ENCODE measurements around the gene ZFAND3. TPM values are rescaled to one million over a fixed set of nuclear protein-coding genes. Genes with fewer than 3 reads are reported as not detected.
"Not testable (repeated sequence)": the region's sequence is repeated elsewhere in the genome, so short reads cannot be mapped to it uniquely, and the experiment has no call there.

Gene ZFAND3
- total and polyA plus RNA-seq, 2 donors (not counting 1 experiment from before 2014, with no cell fraction given), result 21.5 to 40.8 TPM

GRCh38 chr6:37959061-37959460, 139.5 kb downstream of the ZFAND3 start:
- Histone ChIP-seq H3K4me1 (ENCODE audit: control insufficient read depth, extremely low read depth, insufficient read depth, low read length) (no peaks in the 10 kb centered on the region), H3K27me3 (ENCODE audit: control insufficient read depth, insufficient read depth, low read length) (no peaks in the 10 kb centered on the region), H3K4me2 (ENCODE audit: extremely low read depth, insufficient read depth, low read length) (no peak overlapping the region), H3K9ac (ENCODE audit: insufficient read depth, low read length) (no peak overlapping the region), H3K9me3 (ENCODE audit: control insufficient read depth, insufficient read depth, low read depth, low read length) (no peaks in the 10 kb centered on the region), H3K36me3 (ENCODE audit: control insufficient read depth, insufficient read depth, low read length) (no peaks in the 10 kb centered on the region), H3K79me2 (ENCODE audit: control insufficient read depth, insufficient read depth, low read length) (peaks cover 54% of the 10 kb centered on the region), H3K27ac (ENCODE audit: insufficient read depth, low read length) (no peak overlapping the region), H3K4me3 (replicated peaks in 1 of 4; ENCODE audit: control extremely low read depth in 1 of 4, insufficient read depth in 1 of 4, low read depth in 3 of 4, low read length in 4 of 4) (no peak overlapping the region), H2AFZ (ENCODE audit: low read length) (no peak overlapping the region), H4K20me1 (ENCODE audit: control insufficient read depth, extremely low read depth, insufficient read depth, low read length) (peaks cover 6% of the 10 kb centered on the region)
- no peak for DNase-seq (ENCODE audit: low read depth in 2 of 2)
- TF ChIP-seq, protein P1, sequence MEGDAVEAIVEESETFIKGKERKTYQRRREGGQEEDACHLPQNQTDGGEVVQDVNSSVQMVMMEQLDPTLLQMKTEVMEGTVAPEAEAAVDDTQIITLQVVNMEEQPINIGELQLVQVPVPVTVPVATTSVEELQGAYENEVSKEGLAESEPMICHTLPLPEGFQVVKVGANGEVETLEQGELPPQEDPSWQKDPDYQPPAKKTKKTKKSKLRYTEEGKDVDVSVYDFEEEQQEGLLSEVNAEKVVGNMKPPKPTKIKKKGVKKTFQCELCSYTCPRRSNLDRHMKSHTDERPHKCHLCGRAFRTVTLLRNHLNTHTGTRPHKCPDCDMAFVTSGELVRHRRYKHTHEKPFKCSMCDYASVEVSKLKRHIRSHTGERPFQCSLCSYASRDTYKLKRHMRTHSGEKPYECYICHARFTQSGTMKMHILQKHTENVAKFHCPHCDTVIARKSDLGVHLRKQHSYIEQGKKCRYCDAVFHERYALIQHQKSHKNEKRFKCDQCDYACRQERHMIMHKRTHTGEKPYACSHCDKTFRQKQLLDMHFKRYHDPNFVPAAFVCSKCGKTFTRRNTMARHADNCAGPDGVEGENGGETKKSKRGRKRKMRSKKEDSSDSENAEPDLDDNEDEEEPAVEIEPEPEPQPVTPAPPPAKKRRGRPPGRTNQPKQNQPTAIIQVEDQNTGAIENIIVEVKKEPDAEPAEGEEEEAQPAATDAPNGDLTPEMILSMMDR (conservative IDR thresholded peaks at IDR 0.05 in 1 of 2, IDR thresholded peaks at IDR 0.05 in 1 of 2; ENCODE audit: low read depth in 1 of 2, low read length in 2 of 2), result no peak
- TF ChIP-seq EZH2 (IDR thresholded peaks at IDR 0.05; ENCODE audit: low read length, missing control alignments), result no peak

DNA sequence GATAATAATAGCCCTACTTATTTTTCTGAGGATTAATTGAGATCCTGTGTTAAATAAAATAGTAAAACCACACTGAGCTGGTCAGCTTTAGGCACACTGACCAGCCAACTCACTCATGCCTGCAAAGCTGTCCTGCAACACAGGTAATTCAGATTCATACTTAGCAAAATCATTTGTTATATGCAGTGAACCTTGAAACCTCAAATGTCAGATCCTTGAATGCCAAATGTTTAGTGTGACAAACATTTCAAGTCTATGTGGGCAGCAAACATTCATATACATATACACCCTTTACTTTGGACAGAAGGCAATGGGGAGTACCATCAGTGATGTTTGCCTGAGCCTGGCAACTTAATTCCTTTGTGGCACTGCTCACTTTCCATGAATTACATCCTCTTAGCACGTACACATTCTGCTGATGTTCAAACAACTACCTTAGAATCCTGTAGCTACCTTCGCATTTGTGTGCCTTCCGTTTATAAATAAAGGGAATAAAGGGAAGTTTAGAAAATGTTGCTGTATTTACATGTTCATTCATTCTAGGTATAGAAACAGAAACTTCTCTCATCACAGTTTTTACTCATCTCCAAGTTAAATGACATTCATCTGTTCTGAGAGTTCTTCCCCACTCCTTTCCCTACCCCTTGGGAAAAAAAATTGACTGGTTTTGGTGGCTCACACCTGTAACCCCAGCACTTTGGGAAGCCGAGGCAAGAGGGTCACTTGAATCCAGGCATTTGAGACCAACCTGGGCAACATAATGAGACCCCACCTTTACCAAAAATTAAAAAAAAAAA, 140.8 kb downstream of the ZFAND3 start:
- Histone ChIP-seq H4K20me1 (ENCODE audit: control insufficient read depth, extremely low read depth, insufficient read depth, low read length) (peaks cover 4% of the 10 kb centered on the region), H3K79me2 (ENCODE audit: control insufficient read depth, insufficient read depth, low read length) (peaks cover 49% of the 10 kb centered on the region), H3K27me3 (ENCODE audit: control insufficient read depth, insufficient read depth, low read length) (no peaks in the 10 kb centered on the region), H3K4me1 (ENCODE audit: control insufficient read depth, extremely low read depth, insufficient read depth, low read length) (no peaks in the 10 kb centered on the region), H3K4me2 (ENCODE audit: extremely low read depth, insufficient read depth, low read length) (no peak overlapping the region), H2AFZ (ENCODE audit: low read length) (no peak overlapping the region), H3K36me3 (ENCODE audit: control insufficient read depth, insufficient read depth, low read length) (no peaks in the 10 kb centered on the region), H3K4me3 (replicated peaks in 1 of 4; ENCODE audit: control extremely low read depth in 1 of 4, insufficient read depth in 1 of 4, low read depth in 3 of 4, low read length in 4 of 4) (no peak overlapping the region), H3K27ac (ENCODE audit: insufficient read depth, low read length) (no peak overlapping the region), H3K9me3 (ENCODE audit: control insufficient read depth, insufficient read depth, low read depth, low read length) (no peaks in the 10 kb centered on the region), H3K9ac (ENCODE audit: insufficient read depth, low read length) (no peak overlapping the region)
- TF ChIP-seq, protein P1 (conservative IDR thresholded peaks at IDR 0.05 in 1 of 2, IDR thresholded peaks at IDR 0.05 in 1 of 2; ENCODE audit: low read depth in 1 of 2, low read length in 2 of 2), result no peak
- TF ChIP-seq EZH2 (IDR thresholded peaks at IDR 0.05; ENCODE audit: low read length, missing control alignments), result no peak
- no peak for DNase-seq (ENCODE audit: low read depth in 2 of 2)

DNA sequence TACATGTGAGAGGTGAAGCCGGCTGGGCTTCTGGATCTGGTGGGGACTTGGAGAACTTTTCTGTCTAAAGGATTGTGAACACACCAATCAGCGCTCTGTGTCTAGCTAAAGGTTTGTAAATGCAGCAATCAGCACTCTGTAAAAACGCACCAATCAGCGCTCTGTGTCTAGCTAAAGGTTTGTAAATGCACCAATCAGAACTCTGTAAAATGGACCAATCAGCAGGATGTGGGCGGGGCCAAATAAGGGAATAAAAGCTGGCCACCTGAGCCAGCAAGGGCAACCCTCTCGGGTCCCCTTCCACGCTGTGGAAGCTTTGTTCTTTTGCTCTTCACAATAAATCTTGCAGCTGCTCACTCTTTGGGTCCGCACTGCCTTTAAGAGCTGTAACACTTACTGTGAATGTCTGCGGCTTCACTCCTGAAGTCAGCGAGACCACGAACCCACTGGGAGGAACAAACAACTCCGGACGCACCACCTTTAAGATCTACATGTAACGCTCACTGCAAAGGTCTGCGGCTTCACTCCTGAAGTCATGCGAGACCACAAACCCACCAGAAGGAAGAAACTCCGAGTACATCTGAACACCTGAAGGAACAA, 143.1 kb downstream of the ZFAND3 start:
- not testable (repeated sequence) for H4K20me1 ChIP-seq (ENCODE audit: control insufficient read depth, extremely low read depth, insufficient read depth, low read length); H2AFZ ChIP-seq (ENCODE audit: low read length); H3K9ac ChIP-seq (ENCODE audit: insufficient read depth, low read length); H3K4me1 ChIP-seq (ENCODE audit: control insufficient read depth, extremely low read depth, insufficient read depth, low read length); H3K36me3 ChIP-seq (ENCODE audit: control insufficient read depth, insufficient read depth, low read length); H3K4me3 ChIP-seq (replicated peaks in 1 of 4; ENCODE audit: control extremely low read depth in 1 of 4, insufficient read depth in 1 of 4, low read depth in 3 of 4, low read length in 4 of 4); H3K9me3 ChIP-seq (ENCODE audit: control insufficient read depth, insufficient read depth, low read depth, low read length); H3K4me2 ChIP-seq (ENCODE audit: extremely low read depth, insufficient read depth, low read length); H3K27ac ChIP-seq (ENCODE audit: insufficient read depth, low read length); H3K27me3 ChIP-seq (ENCODE audit: control insufficient read depth, insufficient read depth, low read length); DNase-seq (ENCODE audit: low read depth in 2 of 2)
- H3K79me2 ChIP-seq (ENCODE audit: control insufficient read depth, insufficient read depth, low read length), result peaks cover 38% of the 10 kb centered on the region

Measured in fibroblast of lung (primary cell).